Astrocyte of the spinal cord (primary cell): ENCODE measurements around the gene CCT2.

Experiments used
- DNase-seq: peaks from one replicate; pipeline ENCODE4 v3.0.0; 2011; ENCODE audit warnings: low read depth, low spot score
- H3K4me3 ChIP-seq: 2 replicates; pipeline ENCODE4 v1.5.1; 2011; ENCODE audit warnings: low read depth, mild to moderate bottlenecking, low read length, moderate library complexity
- in situ Hi-C: cut with HindIII; loops from 2 replicates; pipeline ENCODE4 v1.10.0; 2017; ENCODE audit warnings: low sequenced_read_pairs
- TF ChIP-seq, protein P1 (sequence below): IDR thresholded peaks from 2 replicates; pipeline ENCODE4 v1.5.1; 2012; ENCODE audit warnings: low read depth, mild to moderate bottlenecking, low read length, inconsistent platforms

The CCT2 gene

DNA sequence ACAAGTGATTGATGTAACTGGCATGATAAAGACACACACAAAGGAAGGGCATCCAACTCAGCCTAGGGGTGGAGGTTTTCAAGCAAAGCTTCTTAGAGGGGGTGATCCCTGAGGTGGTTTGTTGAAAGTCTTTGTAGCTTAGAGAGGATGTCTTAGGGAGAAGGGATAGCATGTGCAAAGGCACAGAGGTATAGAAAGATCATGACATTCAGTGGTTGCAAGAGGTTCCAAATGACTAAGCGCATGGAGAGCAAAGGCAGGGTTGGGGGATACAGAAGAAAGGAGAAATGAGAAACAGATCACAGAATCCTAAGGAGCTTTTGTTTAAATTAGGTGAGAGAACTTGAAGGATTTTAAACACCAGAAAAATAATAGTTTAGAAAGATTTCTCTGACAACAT lies 5.2 kb upstream of the CCT2 start:
- no peak overlapping the region for H3K4me3 ChIP-seq
- TF ChIP-seq, protein P1, sequence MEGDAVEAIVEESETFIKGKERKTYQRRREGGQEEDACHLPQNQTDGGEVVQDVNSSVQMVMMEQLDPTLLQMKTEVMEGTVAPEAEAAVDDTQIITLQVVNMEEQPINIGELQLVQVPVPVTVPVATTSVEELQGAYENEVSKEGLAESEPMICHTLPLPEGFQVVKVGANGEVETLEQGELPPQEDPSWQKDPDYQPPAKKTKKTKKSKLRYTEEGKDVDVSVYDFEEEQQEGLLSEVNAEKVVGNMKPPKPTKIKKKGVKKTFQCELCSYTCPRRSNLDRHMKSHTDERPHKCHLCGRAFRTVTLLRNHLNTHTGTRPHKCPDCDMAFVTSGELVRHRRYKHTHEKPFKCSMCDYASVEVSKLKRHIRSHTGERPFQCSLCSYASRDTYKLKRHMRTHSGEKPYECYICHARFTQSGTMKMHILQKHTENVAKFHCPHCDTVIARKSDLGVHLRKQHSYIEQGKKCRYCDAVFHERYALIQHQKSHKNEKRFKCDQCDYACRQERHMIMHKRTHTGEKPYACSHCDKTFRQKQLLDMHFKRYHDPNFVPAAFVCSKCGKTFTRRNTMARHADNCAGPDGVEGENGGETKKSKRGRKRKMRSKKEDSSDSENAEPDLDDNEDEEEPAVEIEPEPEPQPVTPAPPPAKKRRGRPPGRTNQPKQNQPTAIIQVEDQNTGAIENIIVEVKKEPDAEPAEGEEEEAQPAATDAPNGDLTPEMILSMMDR, result no peak
- no peak for DNase-seq
- in situ Hi-C loops, result loop anchor here (25.0 kb wide), 1 partner anchor 193 kb away; no protein-coding TSS in a partner anchor

DNA sequence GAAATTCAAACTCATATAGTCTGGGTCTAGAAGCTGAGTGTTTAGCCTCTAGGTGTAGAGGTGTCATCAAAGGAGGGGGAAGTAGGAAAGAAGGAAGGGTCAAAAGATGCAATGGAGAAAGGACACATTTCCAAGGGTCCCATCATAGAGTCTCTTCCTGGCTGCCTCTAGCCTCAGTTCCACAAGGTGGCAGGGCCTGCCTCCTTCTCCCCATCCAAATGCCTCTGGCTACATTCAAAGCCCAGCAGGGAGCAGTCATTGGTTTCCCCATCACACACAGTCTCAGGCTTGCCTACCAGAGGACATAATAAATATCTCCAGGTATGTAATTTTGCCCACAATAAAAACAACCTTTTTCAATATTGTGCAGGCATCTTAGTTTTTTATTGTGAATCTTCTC lies 2.1 kb upstream of the CCT2 start:
- H3K4me3 ChIP-seq, result no peak overlapping the region
- TF ChIP-seq, protein P1, result no peak
- no peak for DNase-seq
- in situ Hi-C loops, result loop anchor here (25.0 kb wide), 1 partner anchor 196 kb away; no protein-coding TSS in a partner anchor

DNA sequence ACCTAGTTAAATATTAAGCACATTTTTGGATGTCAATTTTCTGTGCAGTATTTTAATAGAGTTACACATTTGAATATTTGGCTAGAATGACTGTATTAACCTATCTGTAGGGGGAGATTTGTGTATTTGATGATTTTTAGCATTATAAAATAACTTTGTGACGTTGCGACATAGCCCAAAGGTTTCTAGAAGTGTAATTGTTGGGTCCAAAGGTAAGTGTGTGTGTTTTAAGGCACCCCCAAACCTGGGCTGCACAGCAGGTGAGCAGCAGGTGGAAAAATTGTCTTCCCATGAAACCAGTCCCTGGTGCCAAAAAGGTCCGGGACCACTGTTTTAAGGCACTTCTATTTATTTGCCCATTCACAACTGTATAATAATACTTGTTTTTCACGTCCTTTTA lies 3.3 kb downstream of the CCT2 start:
- TF ChIP-seq, protein P1, result no peak
- no peak for DNase-seq
- no peak overlapping the region for H3K4me3 ChIP-seq
- in situ Hi-C loops, result loop anchor here (25.0 kb wide), 1 partner anchor 201 kb away; no protein-coding TSS in a partner anchor

DNA sequence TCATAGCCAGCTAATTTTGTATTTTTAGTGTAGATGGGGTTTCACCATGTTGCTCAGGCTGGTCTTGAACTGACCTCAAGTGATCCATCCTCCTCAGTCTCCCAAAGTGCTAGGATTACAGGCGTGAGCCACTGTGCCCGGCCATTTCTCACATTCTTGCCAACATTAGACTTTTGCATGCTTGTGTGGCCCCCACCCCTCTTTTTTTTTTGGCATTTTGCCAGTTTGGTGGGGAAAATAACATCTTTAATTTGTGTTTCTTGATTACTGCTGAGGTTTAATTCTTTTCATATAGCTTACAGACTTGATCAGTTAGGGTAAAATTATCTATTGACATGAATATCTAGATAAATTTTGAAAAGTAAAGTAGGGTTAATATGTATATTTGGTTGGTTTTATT lies 3.8 kb downstream of the CCT2 start:
- in situ Hi-C loops, result loop anchor here (25.0 kb wide), 1 partner anchor 202 kb away; no protein-coding TSS in a partner anchor
- no peak for DNase-seq
- TF ChIP-seq, protein P1, result no peak
- no peak overlapping the region for H3K4me3 ChIP-seq

DNA sequence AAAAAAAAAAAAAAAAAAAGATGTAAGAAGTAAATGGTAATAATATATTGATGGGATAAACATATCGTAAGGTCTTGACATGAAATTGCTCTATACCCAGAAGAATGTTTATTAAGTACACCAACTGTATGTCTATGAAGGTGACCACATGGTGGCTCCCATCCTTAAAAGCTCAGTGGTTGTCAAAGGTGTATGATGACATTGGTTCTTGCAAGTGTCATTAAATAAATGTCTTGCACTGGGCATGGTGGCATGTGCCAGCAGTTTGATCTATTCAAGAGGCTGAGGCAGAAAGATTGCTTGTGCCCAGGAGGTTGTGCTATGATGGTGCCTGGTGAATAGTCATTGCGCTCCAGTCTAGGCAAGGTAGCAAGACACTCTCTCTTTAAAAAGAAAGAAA lies 10.4 kb downstream of the CCT2 start:
- TF ChIP-seq, protein P1, result no peak
- no peak for DNase-seq
- in situ Hi-C loops, result loop anchor here (25.0 kb wide), 1 partner anchor 208 kb away; no protein-coding TSS in a partner anchor
- no peak overlapping the region for H3K4me3 ChIP-seq

DNA sequence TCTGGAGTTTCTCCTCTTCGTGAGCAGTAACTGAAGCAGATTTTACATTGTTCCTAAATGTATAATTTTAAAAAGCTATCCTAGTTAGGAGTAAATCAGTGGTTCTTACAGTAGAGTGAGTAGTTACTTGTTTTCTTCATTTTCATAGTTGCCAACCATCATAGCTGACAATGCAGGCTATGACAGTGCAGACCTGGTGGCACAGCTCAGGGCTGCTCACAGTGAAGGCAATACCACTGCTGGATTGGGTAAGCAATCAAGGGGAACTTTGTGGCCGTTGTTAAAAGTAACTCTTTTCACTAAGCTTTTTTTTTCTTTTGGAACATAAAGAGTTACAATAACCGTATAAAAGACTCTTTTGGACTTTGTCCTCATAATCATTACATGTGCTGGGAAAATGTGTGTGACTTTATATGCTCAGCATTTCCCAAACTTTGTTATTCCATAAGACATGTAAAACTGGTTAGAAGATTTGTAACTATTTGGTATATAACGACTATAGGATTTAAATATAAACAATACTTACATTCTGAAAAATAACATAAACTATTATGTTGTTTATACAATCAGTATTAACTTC lies 13.0 kb downstream of the CCT2 start:
- DNase-seq, result no peak
- TF ChIP-seq, protein P1, result no peak
- in situ Hi-C loops, result loop anchor here (25.0 kb wide), 1 partner anchor 211 kb away; no protein-coding TSS in a partner anchor
- no peak overlapping the region for H3K4me3 ChIP-seq
